ENCODE results near the gene TP53RK.

Gene TP53RK

DNA sequence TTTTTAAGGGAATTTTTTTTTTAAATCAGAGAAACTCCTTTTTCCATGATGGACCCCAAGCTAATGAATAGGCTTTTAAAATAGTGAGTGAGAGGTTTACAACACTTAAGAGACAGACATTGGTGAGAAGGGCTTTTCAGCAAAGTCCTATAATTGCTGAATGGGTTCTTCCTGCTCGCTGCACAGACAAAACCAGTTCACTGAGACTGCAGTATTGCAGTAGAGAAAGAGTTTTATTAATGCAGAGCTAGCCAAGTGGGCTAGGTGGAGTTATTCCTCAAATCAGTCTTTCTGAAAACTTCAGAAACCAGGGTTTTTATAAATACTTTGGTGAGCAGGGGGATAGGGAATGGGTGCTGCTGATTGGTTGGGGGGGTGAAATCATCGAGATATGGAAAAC is 17.0 kb upstream of the TP53RK start:
- DNase-seq (ENCODE audit: low read depth): no peak

GRCh38 chr20:46705378-46705729 is 16.1 kb upstream of the TP53RK start:
- no peak for DNase-seq (ENCODE audit: low read depth)

- DNase-seq (ENCODE audit: low read depth): no peak
These were observed 15.6 kb upstream of the TP53RK start for GRCh38 chr20:46704714-46705377.

DNA sequence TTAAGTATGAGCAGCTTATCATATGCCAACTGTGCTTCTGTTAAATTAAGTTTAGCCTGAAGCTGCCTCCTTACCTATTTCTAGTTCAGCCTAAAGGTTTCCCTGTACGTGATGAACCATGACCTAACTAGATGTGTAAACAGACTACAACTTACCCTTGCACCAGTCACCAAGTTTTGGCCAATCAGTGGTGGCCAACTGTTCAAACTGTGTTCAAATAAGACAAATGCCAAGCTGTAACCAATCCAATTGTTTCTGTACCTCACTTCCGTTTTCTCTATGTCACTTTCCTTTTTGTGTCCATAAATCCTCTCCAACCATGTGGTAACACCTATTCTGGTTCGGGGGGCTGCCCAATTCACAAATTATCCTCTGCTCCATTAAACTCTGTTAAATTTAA is 14.2 kb upstream of the TP53RK start:
- no peak for DNase-seq (ENCODE audit: low read depth)

- DNase-seq (ENCODE audit: low read depth): no peak
These were observed 13.4 kb upstream of the TP53RK start for GRCh38 chr20:46702447-46703203.

DNA sequence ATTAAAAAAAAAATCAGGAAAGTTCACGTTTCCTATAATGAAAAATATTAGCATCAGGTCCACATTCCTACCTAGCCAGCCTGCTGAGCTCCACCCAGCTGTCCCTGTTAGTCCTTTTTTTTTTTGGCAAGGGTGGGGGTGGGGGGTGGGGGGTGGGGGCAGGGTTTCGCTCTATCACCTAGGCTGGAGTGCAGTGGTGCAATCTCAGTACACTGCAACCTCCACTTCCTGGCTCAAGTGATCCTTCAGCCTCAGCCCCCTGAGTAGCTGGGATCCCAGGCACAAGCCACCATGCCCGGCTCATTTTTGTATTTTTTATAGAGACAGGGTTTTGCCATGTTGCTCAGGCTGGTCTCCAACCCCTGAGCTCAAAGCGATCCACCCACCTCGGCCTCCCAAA is 12.7 kb upstream of the TP53RK start:
- no peak for DNase-seq (ENCODE audit: low read depth)

- DNase-seq (ENCODE audit: low read depth): no peak
These were observed 12.3 kb upstream of the TP53RK start for GRCh38 chr20:46701556-46701955.

GRCh38 chr20:46701057-46701456 is 11.8 kb upstream of the TP53RK start:
- DNase-seq (ENCODE audit: low read depth): no peak

- no peak for DNase-seq (ENCODE audit: low read depth)
These were observed 11.2 kb upstream of the TP53RK start for GRCh38 chr20:46700481-46700880.

- DNase-seq (ENCODE audit: low read depth): no peak
These were observed 10.6 kb upstream of the TP53RK start for GRCh38 chr20:46699651-46700359.

DNA sequence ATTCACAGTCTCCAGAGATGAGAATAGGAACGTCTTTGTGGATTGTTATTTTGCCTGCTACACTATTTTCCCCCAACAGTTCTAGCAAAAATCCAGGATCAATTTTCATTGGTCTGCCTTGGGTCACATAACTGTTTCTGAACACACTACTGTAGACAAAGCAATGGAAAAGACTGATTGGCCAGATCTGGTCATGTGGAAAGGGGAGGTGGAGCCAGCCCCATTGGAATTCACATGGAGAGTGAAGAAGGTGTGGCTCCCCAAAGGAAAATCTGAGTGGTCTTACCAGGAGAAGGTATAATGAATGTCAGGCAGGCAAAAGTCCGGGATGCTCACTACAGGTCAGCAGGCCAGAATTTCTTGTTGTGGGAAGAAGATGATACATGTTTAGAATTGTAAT is 9.5 kb upstream of the TP53RK start:
- no peak for DNase-seq (ENCODE audit: low read depth)

GRCh38 chr20:46696791-46697279 is 7.6 kb upstream of the TP53RK start:
- DNase-seq (ENCODE audit: low read depth): no peak

DNA sequence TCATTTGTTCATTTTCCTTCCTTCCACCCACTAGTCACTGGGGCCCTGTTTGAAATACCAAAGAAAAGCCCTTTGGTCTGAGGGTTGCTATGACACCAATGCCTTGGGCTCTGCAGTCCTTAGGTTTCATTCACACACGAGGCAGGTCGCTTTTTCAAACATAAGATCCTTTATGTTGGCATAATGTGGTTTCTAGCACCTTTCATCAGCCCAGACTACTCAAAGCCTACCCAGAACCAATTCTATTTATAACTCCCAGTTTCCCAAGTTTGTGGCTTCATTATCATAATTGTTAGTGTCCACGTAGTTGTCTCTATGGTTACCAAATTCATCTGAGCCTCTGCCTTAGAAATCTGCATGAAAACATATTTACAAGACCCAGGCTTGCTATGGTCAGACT is 6.6 kb upstream of the TP53RK start:
- DNase-seq (ENCODE audit: low read depth): no peak

DNA sequence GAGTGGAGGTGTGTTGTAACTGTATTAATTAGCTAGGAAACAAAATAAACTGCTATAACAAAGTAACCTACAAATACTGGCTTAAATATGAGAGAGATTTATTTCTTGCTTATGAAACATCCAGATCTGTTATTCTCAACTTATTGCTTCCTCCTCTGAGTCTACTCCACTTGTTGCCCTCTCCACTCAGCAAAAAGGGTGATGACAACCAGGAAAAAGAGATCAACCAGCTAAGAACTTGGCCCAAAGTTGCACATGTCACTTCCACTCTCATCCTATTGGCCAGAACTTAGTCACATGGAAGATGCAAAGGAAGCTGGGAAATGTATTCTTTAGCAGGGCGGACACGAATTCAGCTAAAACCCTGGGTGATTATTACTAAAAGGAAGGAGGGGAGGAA is 5.2 kb upstream of the TP53RK start:
- no peak for DNase-seq (ENCODE audit: low read depth)

DNA sequence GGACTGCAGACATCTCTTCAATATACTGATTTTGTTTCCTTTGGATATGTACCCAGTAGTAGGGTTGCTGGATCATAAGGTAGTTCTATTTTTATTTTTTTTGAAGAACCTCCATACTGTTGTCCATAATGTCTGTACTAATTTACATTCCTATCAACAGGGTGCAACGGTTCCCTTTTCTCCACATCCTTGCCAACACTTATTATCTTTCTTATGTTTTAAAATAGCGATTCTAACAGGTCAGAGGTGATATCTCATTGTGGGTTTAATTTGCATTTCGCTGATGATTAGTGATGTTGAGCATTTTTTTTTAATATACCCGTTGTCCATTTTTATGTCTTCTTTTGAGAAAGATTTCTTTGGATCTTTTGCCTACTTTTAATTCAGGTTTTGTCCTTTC is 2.0 kb upstream of the TP53RK start:
- no peak for DNase-seq (ENCODE audit: low read depth)

DNA sequence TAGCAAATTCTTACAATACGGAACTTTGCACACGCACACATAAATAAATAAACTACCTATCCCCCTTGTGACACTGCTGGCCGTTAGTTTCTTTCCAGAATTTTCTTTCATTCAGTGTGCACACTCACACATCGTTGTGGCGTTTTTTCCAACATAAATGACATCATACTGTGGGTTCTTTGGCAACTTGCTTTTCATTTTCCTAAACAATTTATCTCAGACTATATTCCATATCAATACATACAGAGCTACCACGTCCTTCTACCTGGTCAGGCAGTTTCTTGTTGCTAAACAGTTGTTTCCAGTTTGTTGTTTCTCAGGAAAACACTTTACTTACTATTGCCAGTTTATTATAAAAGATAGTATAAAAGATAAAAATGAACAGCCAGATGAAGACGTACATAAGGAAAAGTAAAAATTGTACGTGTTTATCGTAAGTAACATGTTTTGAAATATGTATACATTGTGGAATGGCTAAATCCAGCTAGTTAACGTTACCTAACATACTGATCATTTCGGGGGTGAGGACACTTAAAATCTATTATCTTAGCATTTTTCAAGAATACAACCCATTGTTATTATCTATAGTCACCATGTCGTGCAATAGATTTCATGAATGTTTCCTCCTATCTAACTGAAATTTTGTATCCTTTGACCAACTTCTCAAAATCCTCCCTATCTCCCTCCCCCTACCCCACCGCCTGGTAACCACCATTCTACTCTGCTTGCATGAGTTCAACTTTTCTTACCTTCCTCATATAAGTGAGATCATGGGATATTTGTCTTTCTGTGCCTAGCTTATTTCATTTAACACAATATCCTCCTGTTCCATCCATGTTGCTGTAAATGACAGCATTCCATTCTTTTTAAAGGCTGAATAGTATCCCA is 1.2 kb upstream of the TP53RK start:
- no peak for DNase-seq (ENCODE audit: low read depth)

DNA sequence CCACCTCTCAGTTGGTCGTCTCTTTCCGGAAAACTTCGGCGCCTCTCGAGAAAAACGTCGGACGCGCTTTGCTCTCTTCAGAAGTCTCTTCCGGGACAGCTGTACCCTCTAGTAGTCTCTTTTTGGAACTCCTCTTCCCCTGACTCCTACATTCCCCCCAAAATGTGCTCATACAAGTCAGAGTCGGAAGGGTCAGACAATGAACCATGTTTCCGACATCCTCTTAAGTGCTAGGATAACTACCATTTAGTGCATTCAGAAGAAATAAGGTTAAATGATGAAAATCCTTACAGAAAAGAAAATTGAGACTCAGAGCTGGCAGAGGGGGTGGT is 476 bp upstream of the TP53RK start:
- no peak for DNase-seq (ENCODE audit: low read depth)

GRCh38 chr20:46688151-46689081 is 828 bp downstream of the TP53RK start:
- DNase-seq (ENCODE audit: low read depth): no peak

DNA sequence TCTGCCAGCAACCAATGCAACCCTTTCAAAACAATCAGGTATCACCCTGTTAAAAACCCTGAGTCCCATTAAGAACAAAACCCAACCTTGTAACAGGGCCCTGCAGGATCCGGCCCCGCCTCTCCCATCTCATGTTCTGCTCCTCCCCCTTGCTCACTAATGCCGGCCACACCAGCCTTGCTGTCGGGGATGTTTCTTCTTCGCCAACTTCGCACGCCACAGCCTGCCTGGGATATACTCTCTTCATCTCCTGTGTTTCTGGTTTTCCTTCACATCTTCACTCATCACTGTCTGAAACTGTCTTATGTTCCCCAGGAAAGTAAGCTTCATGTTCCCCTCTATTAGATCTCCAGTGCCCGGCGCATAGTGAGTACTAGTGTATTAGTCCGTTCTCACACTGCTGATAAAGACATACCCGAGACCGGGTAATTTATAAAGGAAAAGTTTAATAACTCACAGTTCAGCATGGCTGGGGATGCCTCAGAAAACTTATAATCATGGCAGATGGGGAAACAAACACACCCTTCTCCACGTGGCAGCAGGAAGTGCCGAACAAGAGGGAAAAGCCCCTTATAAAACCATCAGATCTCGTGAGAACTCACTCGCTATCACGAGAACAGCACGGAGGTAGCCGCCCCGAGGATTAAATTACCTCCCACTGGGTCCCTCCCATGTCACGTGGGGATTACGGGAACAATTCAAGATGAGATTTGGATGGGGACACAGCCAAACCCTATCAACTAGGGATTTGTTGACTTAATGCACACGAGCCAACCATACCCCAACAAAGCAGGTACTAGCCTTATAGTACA is 5.1 kb downstream of the TP53RK start:
- no peak for DNase-seq (ENCODE audit: low read depth)

DNA sequence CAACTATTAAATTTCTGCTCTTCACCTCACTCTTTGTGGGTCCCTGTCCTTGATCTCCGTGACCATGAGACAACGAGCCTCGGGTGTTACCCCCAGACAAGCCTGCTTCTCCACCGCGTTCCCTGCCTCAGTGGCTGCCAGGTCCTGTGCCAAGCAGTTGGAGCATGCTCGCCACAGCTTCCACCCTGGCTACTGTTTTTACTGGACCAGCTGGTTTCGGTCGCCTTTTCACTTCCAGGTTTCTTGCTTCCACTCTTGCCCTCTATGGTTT is 5.6 kb downstream of the TP53RK start:
- no peak for DNase-seq (ENCODE audit: low read depth)

Data from stimulated activated CD8-positive, alpha-beta memory T cell treated with anti-CD3 and anti-CD28 coated beads, Interleukin-15, amount 100 ng/mL, for 24 hours (primary cell).